GM18870 (cell line): ENCODE measurements around the gene FOXL2NB.

Experiments
- ATAC-seq: cut with Tn5 transposase; IDR thresholded peaks from one replicate; pipeline ENCODE4 v1.9.1; 2021; ENCODE audit warnings: moderate library complexity; ENCODE audit not compliant: unreplicated experiment

The FOXL2NB gene

GRCh38 chr3:138944929-138945708, 1.9 kb upstream of the FOXL2NB start:
- no peak for ATAC-seq

GRCh38 chr3:138945709-138946662, 1.0 kb upstream of the FOXL2NB start:
- no peak for ATAC-seq

DNA sequence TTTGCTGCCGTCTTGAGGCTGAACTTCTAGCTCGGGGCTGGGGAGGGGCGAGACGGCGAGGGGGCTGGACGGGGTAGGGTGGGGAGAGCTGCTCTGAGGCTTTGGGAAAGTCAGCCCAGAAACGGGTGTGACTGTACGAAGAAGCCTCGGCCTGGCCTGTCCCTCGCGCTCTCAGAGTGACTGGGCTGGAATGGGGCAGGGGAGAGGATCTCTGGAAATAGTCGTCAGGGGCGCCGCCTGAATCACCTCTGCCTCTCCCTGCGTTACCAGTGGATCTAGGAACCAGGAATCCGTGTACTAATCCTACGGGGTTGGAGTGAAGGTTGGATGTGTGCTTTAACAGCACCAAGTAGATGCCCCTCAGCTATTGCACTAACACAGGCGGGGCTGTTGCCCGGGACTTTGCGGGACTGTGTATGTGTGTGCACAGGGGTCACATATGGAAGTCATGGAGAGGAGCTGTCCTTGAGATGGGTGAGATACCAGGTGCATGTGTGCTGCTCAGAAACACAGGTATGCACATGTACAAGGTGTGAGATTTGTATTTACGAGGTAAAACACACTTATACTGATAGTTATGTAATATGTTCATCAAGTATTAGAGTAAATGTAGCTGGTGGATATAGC, 591 bp downstream of the FOXL2NB start:
- no peak for ATAC-seq

- no peak for ATAC-seq
These were observed 1.5 kb downstream of the FOXL2NB start for GRCh38 chr3:138948371-138949001.

- no peak for ATAC-seq
These were observed 2.0 kb downstream of the FOXL2NB start for GRCh38 chr3:138949002-138949418.

DNA sequence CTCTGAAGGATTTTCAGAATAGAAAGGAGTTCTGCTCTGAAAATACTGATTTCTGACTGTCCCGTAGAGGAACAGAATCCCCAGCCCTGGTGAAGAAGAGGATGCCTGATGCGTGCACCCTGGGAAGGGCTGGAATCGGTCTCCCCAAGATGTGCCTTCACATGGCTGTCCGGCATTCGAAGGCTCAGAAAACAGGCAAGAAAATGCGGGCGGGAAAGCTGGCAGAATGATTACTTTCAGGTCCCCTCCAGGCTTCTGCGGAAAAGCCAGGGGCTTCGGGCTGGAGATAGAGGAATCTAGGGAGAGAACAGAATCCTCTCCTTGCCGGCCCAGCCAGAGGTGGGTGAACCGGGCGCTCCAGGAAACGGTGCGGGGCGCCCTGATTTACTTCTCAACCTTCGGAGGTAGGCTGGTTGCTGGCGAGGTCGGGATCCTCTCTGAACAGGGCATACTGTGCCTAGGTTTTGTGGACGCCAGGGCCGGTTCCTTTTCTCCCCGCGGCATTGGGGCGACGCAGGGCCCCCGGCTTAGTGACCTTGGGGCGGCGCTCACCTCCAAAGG, 2.5 kb downstream of the FOXL2NB start:
- ATAC-seq = no peak

DNA sequence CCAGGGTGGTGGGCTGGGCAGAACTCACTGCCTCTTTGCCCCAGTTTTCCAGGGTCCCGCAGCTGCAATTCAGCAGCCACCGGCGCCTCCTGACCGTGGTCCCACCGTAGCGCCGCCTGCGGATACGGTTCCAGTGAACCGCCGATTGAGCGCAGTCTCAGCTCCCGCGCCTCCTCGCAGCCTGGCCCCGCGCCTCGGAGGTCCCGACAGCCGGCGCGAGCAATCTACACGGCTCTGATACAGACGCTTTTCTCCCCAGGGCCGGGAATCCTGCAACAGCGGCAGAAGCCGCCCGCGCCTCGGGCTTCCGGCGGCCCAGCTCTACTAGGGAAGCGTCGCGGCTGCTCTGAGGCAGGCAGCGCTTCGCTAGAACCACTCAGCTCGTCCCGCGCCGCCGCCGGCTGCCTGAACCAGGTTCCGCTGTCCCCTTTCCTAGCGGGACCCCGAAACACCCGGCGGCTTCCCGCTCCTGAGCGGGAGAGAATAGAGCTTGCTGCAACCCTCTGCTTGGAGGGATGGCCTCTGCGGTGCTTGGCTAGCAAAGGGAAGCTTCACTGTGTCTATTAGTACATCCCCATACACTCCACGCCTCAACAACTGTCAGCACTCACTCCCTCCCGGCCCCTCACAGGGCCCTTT, 3.1 kb downstream of the FOXL2NB start:
- ATAC-seq = no peak

- ATAC-seq = no peak
These were observed 3.7 kb downstream of the FOXL2NB start for GRCh38 chr3:138950701-138951100.

DNA sequence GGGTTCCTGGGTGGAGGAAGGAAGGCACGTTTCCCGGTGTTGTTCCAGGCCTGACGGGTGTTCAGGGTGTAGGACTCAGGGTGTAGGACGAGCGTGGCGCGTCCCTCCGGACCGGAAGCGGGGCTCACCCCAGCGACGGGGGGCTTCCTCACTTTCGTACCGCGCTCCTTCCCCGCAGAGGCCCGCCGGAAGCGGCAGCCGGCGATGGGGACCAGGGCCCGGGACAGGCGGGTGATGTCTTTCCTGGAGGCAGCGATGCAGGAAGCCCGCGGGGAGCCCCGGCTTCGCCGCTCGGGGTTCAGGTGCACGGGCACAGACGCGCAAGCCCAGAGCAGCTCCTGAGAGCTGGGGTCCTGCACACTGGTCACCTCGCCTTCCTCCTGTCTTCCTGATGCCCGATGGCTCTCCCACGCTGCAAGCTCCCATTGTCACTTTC, 13.4 kb downstream of the FOXL2NB start:
- ATAC-seq = no peak

- no peak for ATAC-seq
These were observed 16.0 kb downstream of the FOXL2NB start for GRCh38 chr3:138962854-138963560.

DNA sequence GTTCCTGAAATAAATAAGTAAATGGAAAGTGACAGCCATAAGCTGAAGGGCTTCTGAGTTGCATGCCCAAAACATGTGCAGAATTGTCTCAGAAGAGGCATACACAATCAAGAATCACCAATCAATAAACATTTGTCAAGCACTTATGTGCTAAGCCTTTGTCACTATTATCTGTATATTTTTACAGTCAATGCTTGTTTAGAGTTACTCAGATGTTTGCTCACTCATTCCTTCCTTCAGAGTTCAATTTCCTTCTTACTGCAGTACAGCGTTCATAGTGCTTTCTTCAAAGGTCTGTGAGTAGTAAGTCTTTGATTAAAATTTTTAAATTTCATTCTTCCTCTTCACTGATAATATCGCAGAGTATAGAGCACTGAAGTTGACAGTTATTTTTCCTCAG, 17.2 kb downstream of the FOXL2NB start:
- no peak for ATAC-seq

DNA sequence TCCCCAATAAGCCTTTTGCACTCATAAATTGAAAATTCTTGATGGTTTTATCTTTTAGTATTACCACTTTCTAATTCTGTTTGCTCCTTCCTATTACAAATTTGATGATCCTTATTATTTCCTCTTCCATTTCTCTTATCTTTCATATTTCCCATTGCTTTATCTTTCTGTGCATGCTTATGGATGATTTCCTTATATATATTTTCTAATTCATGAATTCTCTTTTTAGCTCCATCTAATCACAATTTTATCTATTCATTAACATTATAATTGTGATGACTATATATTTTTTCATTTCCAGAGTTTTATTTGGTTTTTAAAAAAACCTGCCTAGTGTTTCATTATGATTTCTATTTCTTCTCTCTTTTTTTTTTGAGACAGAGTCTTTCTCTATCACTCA, 17.9 kb downstream of the FOXL2NB start:
- no peak for ATAC-seq

DNA sequence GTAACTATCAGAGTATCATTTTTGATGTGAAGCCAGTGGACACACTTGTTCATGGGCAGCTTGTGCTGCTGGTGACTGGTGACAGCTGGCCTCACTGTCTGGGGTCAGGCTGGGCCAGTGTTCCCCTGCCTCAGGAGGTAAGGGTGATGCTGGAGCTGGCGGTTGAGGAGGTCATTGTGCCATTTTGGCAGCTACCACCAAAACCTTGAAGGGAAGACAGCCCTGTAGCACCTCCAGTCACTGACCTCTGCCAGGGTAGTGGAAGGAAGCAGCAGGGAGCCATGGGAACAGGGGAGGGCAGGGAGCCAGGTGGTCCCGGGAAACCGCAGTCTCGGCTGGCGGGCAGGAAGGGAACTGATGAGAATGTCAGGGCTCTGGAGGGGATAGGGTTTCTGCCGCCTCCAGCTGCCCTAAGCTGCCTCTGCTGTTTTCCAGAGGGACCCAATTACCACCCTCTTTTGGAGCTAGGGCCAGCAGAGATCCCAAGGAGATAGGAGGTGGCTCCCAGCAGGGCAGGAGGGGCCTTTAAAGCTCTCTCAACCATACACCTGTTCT, 24.8 kb downstream of the FOXL2NB start:
- no peak for ATAC-seq

DNA sequence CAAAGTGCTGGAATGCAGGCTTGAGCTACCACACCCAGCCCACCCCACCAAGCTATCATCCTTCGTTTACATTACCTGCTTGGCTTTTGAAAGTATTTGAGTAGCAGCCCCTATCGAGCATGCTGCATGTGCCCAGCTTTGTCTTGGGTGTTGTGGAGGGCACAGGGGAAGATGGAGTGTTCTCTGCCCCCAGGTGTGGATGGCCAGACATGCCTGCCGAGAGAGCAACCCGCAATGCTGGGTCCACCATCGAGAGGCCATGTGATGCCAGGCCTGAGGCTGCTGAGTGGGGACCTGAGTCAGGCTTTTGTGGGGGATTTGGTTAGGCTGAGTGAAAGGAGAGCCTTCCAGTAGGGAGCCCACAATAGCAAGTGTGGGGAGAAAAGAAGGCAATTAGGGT, 25.9 kb downstream of the FOXL2NB start:
- no peak for ATAC-seq

DNA sequence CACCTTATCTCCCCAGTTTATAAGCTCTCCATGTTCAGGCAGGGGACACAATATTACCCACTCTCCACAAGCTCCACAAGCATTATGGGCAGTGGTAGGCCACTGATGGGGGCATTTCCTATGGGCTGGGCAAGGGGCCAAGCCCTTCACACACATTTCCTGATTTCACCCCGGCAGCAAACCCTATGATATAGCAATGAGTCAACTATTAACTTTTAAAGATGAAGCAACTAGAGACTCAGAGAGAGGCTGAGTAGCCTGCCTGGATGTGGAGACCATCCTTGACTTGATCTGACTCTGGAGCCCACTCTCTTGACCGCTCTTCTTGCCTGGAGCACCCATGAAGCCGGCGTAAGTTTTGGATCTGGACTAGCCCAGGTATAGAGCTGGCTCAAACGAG, 27.4 kb downstream of the FOXL2NB start:
- ATAC-seq = no peak

DNA sequence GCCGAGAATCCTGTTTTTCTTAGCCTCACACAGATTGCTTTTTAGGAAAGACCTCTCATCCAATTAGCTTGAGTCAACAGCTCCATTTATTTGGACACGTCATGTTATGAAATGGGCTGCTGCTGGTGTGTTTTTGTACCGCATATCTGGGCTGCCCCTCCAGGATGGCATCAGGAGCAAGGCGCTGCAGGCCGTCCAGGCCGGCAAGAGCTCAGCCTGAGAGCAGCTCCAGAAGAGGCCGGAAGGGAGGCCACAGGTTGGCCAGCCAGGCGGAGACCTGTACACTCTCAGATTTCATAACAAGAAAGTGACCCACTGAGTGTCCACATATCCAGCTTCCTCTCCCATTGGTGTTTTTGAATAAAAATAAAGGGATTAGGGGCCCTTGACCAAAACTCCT, 28.3 kb downstream of the FOXL2NB start:
- no peak for ATAC-seq

GRCh38 chr3:138976047-138976446, 29.0 kb downstream of the FOXL2NB start:
- ATAC-seq = no peak

- no peak for ATAC-seq
These were observed 37.8 kb downstream of the FOXL2NB start for GRCh38 chr3:138984816-138985215.

GRCh38 chr3:138985932-138986331, 38.9 kb downstream of the FOXL2NB start:
- no peak for ATAC-seq
